SK-N-MC (cell line): Measurements from ENCODE around the gene GSG1L.

Experiments used
- EZH2 ChIP-seq: fragments of 200-600 bp; sonication (generic); IDR thresholded peaks from one replicate; pipeline ENCODE4 v1.6.1; 2017; ENCODE audit warnings: antibody characterized with exemption
- FOXP2 ChIP-seq: optimal IDR thresholded peaks from 2 replicates; pipeline ENCODE3; 2011; ENCODE audit warnings: mild to moderate bottlenecking, moderate library complexity; ENCODE audit not compliant: insufficient read depth; ENCODE audit errors: extremely low read length, control extremely low read depth
- POLR2AphosphoS5 ChIP-seq: IDR thresholded peaks from 2 replicates; pipeline ENCODE4 v1.6.1; 2012; ENCODE audit warnings: mild to moderate bottlenecking, low read depth, low read length, borderline replicate concordance

DNA sequence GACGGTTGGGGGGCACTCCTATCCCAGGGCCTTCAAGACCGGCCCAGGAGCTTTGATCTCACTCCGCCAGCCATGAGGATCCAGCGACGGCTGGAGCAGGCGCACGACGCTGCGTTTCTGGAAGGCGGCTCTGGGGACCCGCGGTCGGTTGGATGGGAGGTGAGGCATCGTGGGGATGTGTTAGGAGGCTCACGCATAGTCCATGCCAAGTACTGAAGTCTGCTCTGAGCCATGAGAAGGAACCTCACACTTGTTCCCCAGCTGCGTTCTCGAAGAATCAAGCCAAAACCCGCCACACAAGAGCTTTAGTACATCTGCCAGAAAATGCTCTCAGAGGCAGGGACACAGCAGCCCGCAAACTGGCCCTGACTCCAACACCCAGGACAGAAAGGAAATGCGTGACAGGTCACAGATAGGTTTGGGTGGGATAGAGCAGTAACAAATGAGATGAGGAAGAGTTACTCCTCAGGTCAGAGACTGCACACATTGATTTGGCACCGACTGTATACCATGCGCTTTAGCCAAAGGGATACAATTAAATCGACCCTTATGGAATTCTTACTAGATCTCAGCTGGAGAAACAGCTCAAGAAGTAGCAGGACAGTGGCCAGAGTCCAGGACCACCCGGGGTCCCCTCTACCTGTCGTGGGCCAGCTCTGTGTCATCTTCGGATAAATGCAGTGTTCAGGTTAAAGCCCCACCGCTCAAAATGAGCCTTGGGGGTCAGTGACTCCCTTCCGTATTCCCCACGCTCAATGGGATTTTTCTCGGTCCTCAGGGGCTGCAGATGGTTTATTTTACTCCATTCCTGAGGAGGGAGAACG is 6.7 kb upstream of the GSG1L start:
- TF ChIP-seq POLR2AphosphoS5 (no peak), EZH2 (no peak), FOXP2 (no peak)
